T47D (cell line): ENCODE data around the gene RABGGTA.

Experiments
- DNase-seq, 2 experiments: peaks; one replicate each; pipeline versions ENCODE4 v3.0.0 to v3.0.0-alpha.2; 2011 to 2012; ENCODE audit warnings: low read depth in 1 of 2, low spot score in 1 of 2
- JUND ChIP-seq: IDR thresholded peaks from 2 replicates; pipeline ENCODE4 v1.6.1; 2012; ENCODE audit warnings: low read depth
- in situ Hi-C: cut with HindIII; loops from 2 replicates; pipeline ENCODE4 v1.10.0; 2016; ENCODE audit warnings: low sequenced_read_pairs, low pct_unique_long_range_greater_than_20kb

RABGGTA gene

DNA sequence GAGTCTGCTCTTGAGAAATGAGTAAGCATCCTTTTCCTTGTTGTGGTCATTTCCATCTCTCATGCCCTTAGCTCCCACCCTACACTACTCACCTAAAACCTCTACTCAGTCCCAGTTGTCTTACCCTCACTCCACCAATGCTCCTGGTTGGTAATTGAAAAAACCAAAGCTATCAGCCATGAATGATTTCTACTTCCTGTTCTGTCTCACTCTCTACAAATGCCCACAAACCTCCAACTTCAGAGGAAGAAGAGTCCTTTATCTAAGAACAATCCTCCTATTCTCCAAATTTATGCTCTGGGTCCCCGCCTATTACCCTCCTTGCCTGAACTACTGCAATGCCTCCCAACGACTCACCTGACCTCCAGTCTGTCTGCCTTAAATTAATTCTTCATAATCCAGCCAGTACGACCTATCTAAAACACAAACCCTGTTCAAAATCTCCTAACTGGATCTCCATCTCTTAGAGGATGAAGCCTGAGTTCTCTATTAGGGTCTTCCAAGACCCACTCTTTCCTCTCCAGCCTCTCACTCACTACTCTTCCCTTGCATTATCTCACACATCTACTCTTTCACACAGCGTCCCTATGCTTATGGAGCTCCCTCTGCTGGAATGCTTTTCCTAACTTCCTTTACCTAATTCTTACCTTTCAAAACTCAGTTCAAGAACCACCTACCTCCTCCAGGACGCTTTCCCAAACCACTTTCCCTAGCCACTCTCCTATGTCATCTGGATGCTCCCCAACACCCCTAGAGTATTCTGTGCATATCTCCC, 26.0 kb upstream of the RABGGTA start:
- DNase-seq: peak in 1 of 2 experiments; percentile 73
- in situ Hi-C loops: no loop called here
- no peak for TF ChIP-seq JUND

DNA sequence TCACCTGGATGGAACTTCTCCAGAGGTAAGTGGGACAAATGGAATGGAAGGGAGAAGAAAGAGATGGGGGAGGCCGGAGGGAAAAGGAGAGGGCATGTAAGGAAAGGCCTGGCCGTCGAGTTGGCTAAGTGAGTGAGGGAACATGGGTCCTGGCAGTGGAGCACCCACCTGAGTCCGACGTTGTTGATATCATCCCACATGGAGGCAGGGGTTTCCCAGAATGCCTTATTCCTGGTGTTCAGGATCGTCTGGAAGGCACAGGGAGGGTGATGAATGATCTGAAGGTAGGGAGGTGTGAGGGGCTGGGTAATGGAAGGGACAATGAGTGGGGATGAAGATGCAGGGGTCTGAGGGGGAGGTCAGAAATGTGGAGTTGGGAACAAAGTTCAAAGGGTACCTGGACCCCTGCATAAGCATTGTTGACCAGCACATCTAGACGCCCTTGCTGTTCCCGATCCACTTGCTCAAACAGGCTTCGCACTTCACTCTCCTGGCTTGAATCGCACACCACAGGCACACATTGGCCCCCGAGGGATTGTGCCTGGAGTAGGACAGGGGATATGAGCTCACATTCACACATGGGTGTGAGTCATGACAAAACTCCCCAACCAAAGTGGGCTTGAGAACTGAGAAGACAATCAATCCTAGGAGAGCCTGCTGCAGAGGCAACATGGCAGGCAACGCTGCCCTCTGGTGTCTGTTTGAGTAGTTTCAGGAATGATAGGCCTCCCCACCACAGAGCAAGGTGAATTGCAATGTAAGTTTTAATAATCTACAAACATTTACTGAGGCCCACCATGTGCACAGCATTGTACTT, 25.2 kb upstream of the RABGGTA start:
- in situ Hi-C loops: no loop called here
- DNase-seq: peak; percentile 55 to 72
- no peak for TF ChIP-seq JUND

DNA sequence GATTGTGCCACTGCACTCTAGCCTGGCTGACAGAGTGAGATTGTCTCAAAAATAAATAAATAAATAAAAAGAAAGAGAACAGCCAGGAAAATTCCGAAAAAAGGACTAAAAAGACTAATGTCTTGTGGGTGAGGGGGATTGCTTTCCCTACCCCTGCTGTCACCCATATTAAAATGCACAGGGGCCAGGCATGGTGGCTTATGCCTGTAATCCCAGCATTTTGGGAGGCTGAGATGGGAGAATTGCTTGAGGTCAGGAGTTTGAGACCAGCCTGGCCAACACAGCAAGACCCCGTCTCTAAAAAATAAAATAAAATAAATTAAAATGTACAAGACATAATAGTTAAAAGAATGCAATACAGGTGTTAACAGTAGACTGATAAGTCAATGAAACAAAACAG, 22.1 kb upstream of the RABGGTA start:
- DNase-seq: no peak
- in situ Hi-C loops: no loop called here
- no peak for TF ChIP-seq JUND

GRCh38 chr14:24292118-24292807, 20.9 kb upstream of the RABGGTA start:
- no peak for TF ChIP-seq JUND
- in situ Hi-C loops: no loop called here
- no peak for DNase-seq

DNA sequence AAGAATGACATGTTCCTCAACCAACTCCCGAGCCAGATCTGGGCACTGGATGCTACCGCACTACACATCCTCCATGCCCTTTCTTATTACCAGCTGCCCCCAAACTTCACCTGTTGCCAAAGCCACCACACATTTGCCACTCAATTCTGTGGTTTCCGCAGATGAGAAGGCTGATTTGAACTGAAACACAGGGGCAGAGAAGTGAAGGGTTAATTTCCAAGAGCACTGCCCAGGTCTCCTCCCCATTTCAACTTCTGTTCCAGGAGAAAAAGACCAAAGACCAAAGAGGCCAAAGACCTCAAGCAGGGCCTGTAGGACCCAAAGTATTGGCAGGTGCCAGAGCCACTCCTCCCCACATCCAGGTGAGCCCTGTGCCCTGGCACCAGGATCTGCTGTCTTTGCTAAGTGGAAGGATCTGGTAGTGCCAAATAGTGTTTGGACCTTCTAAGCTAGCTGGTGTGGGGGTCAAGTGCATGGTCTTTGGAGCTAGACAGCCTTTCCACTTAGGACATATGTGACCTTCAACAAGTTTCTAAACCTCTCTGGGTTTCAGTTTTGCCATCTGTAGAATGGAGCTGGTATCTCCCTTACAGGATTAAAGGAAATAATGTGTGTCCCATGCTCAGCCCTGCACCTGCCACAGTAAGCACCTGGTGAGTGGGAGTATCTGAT, 20.2 kb upstream of the RABGGTA start:
- no peak for TF ChIP-seq JUND
- no peak for DNase-seq
- in situ Hi-C loops: no loop called here

GRCh38 chr14:24290746-24291145, 19.3 kb upstream of the RABGGTA start:
- no peak for DNase-seq
- in situ Hi-C loops: no loop called here
- TF ChIP-seq JUND: no peak

GRCh38 chr14:24289649-24290280, 18.4 kb upstream of the RABGGTA start:
- in situ Hi-C loops: no loop called here
- no peak for DNase-seq
- no peak for TF ChIP-seq JUND

- no peak for DNase-seq
- no peak for TF ChIP-seq JUND
- in situ Hi-C loops: no loop called here
Observed at GRCh38 chr14:24286996-24287395, 15.6 kb upstream of the RABGGTA start.

DNA sequence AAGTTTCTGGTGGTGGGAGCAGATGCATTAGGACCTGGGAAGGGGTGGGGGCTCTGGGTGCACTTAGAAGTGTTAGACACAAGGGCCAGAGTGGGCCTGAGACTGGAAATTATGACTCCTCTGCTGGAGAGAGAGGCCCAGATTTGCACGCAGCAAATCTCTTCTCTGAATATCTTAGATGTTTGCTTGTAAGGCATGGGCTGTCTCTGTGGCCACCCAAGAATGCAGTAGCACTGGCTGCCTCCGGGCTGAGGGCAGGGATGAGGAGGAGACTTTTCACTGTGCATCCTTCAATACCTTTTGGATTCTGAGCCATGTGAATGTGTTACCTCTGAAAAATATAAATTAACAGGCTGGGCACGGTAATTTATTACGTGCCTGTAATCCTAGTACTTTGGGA, 14.0 kb upstream of the RABGGTA start:
- DNase-seq: peak in 1 of 2 experiments; percentile 51
- in situ Hi-C loops: no loop called here
- no peak for TF ChIP-seq JUND

DNA sequence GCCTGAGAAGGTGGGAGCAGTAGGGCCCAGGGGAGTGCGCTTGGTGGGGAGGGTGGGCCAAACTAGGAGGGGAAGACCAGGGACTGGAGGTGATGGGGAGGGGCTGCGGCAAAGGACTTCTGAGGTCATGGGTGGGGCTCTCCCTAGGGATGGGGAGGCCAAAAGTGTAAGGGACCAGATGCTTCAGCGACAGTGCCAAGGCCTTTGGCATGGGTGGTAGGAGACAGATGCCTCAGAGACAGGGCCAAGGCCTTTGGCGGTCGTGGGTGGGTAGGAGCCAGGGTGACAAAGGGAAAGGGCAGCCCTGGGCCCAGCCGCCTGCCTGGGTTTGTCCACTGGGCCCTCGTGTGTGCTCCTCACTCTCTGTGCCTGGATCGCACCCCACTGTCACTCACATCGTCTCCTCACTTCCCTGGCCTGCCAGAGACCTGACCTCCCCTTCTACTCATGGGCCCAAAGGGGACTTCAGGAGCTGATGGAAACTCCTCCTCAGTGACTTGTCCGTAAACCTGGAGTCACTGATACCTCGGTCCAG, 13.2 kb upstream of the RABGGTA start:
- no peak for TF ChIP-seq JUND
- in situ Hi-C loops: no loop called here
- no peak for DNase-seq

DNA sequence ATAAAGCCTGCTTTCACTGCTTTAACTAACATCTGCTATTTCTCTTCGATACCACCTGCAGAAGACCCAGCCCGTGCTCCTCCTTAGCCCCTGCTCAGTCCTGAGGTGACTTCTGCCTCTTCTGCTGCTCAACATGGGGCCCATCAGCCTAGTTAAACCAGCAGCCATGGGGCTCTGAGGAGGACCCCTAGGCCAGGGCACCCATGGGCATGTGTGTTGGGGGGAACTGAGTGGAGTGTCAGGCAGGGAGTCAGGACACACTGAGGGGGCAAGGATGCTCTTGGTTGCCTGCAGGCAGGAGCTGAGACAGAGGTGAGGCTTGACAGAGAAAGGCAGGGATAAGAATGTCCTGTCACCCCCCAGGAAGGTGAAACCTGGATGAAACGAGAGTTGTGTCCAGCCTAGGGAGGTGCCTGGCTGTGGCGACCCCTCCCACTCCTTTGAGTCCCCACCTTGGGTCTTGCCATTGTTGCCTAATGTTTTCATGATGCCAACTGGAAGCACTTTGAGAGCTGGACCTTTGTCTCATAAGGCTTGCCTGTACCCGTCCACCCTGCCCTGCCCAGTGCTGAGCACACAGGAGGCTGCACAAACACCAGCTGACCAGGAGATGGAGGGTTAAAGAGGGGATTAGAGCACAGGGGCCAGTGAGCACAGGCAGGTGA, 12.5 kb upstream of the RABGGTA start:
- in situ Hi-C loops: no loop called here
- DNase-seq: no peak
- no peak for TF ChIP-seq JUND
